Inflammatory macrophage treated with lipopolysaccharide for 1 hour (primary cell): ENCODE data around the gene UHMK1.
A peak's percentile ranks its signal among the peaks of the same experiment; 100 is the strongest.
"Not testable (repeated sequence)": the region's sequence is repeated elsewhere in the genome, so short reads cannot be mapped to it uniquely, and the experiment has no call there.

ENCODE experiments used
- DNase-seq, 2 donors: peaks; one replicate each; pipeline ENCODE4 v3.0.0-alpha.2; 2020 to 2022

UHMK1 gene

GRCh38 chr1:162497723-162498495 lies at the start of gene UHMK1:
Gene UHMK1 (plus strand): TSS chr1:162497818. CDS start chr1:162498001, 183 bp downstream.
- peak; percentile 90 to 91 for DNase-seq

GRCh38 chr1:162454361-162454760 lies 43.3 kb upstream of the UHMK1 start:
- DNase-seq, result not testable (repeated sequence)

- no peak for DNase-seq
These were observed 41.3 kb upstream of the UHMK1 start for GRCh38 chr1:162456323-162456722.

- no peak for DNase-seq
These were observed 39.4 kb upstream of the UHMK1 start for GRCh38 chr1:162458236-162458635.

GRCh38 chr1:162462425-162462824 lies 35.2 kb upstream of the UHMK1 start:
- DNase-seq, result not testable (repeated sequence)

GRCh38 chr1:162463021-162463420 lies 34.6 kb upstream of the UHMK1 start:
- DNase-seq, result no peak

- no peak for DNase-seq
These were observed 30.8 kb upstream of the UHMK1 start for GRCh38 chr1:162466797-162467196.

- DNase-seq, result no peak
These were observed 27.4 kb upstream of the UHMK1 start for GRCh38 chr1:162470216-162470615.

GRCh38 chr1:162471290-162471853 lies 26.2 kb upstream of the UHMK1 start:
- no peak for DNase-seq

- no peak for DNase-seq
These were observed 22.5 kb upstream of the UHMK1 start for GRCh38 chr1:162475089-162475488.

- no peak for DNase-seq
These were observed 22.0 kb upstream of the UHMK1 start for GRCh38 chr1:162475539-162476185.

- DNase-seq, result no peak
These were observed 21.0 kb upstream of the UHMK1 start for GRCh38 chr1:162476620-162477019.

GRCh38 chr1:162485236-162485635 lies 12.4 kb upstream of the UHMK1 start:
- DNase-seq, result no peak

- no peak for DNase-seq
These were observed 10.4 kb upstream of the UHMK1 start for GRCh38 chr1:162487241-162487640.

GRCh38 chr1:162488219-162488618 lies 9.4 kb upstream of the UHMK1 start:
- DNase-seq, result no peak

GRCh38 chr1:162495531-162496233 lies 1.9 kb upstream of the UHMK1 start:
- not testable (repeated sequence) for DNase-seq

- peak in 1 of 2 donors; percentile 3 for DNase-seq
These were observed 405 bp upstream of the UHMK1 start for GRCh38 chr1:162497104-162497722.

GRCh38 chr1:162498496-162498810 lies 835 bp downstream of the UHMK1 start:
- peak; percentile 54 to 65 for DNase-seq

GRCh38 chr1:162500805-162501204 lies 3.2 kb downstream of the UHMK1 start:
- DNase-seq, result no peak

GRCh38 chr1:162502077-162502476 lies 4.5 kb downstream of the UHMK1 start:
- DNase-seq, result no peak

- DNase-seq, result no peak
These were observed 5.3 kb downstream of the UHMK1 start for GRCh38 chr1:162502928-162503327.

- no peak for DNase-seq
These were observed 29.7 kb downstream of the UHMK1 start for GRCh38 chr1:162527314-162527713.
